ACC112 (cell line): ENCODE results near the gene YY1AP1.
"Not testable (repeated sequence)": the region's sequence is repeated elsewhere in the genome, so short reads cannot be mapped to it uniquely, and the experiment has no call there.

Experiments
- H2AFZ ChIP-seq: fragments of 200-600 bp; sonication (generic); one replicate; pipeline ENCODE4 v1.6.0; 2017; ENCODE audit warnings: antibody characterized with exemption, low read length; ENCODE audit not compliant: unreplicated experiment
- H3K27ac ChIP-seq: fragments of 200-600 bp; sonication (generic); 2 replicates; pipeline ENCODE4 v1.5.1; 2014; ENCODE audit warnings: low read depth, mild to moderate bottlenecking, antibody characterized with exemption, low read length, moderate library complexity
- H3K27me3 ChIP-seq: fragments of 200-600 bp; sonication (generic); 2 replicates; pipeline ENCODE4 v1.6.1; 2014; ENCODE audit warnings: mild to moderate bottlenecking, antibody characterized with exemption, low read length, moderate library complexity, mixed read lengths; ENCODE audit not compliant: insufficient read depth
- H3K36me3 ChIP-seq: fragments of 200-600 bp; sonication (generic); 2 replicates; pipeline ENCODE4 v1.6.1; 2016; ENCODE audit warnings: mild to moderate bottlenecking, antibody characterized with exemption, low read length, moderate library complexity, mixed read lengths; ENCODE audit not compliant: insufficient read depth
- H3K4me1 ChIP-seq: fragments of 200-600 bp; sonication (generic); one replicate; pipeline ENCODE4 v1.6.1; 2016; ENCODE audit warnings: low read length, mixed read lengths; ENCODE audit not compliant: insufficient read depth, unreplicated experiment, control insufficient read depth
- H3K4me3 ChIP-seq: fragments of 200-600 bp; sonication (generic); 2 replicates; pipeline ENCODE4 v1.5.1; 2014; ENCODE audit warnings: mild to moderate bottlenecking, low read depth, low read length
- H3K79me2 ChIP-seq: fragments of 200-600 bp; sonication (generic); one replicate; pipeline ENCODE4 v1.6.0; 2016; ENCODE audit warnings: low read length; ENCODE audit not compliant: control insufficient read depth, unreplicated experiment, insufficient read depth

YY1AP1 gene

DNA sequence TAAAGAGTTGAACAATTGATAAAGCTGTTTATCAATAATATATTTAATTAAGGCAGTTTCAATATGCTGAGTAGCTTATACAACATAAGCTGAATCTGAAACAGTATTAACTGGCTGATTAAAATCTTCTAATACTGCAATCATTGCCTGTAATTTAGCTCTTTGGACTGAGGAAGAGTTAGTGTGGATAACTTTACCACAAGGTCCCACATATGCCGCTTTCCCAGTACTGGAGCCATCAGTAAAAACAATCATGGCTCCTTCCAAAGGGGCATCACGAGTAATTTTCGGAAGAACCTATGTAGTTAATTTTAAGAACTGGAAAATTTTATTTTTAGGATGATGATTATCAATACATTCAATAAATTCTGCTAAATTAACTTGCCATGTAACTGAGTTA is 7.0 kb upstream of the YY1AP1 start:
- Histone ChIP-seq H3K4me3 (no peak overlapping the region), H3K79me2 (peaks cover 91% of the 10 kb centered on the region), H3K36me3 (peaks cover 32% of the 10 kb centered on the region), H2AFZ (no peak overlapping the region), H3K27ac (no peak overlapping the region), H3K27me3 (no peaks in the 10 kb centered on the region), H3K4me1 (peaks cover 11% of the 10 kb centered on the region)

DNA sequence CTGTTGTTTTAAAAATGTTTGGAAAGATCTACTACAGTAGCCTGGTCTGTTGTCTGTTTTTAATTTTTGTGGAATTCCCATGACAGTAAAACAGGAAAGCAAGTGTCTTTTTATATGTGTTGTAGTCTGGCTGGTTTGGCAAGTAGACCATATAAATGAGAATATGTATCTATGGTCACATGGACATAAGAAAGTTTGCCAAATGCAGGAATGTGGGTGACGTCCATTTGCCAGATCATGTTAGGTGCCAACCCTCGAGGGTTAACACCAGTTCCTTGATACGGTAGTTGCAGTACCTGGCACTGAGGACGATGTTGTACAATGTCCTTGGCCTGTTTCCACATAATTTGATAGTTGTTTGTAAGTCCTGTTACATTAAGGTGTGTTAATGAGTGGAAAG is 6.5 kb upstream of the YY1AP1 start:
- Histone ChIP-seq H3K27me3 (no peaks in the 10 kb centered on the region), H2AFZ (no peak overlapping the region), H3K36me3 (peaks cover 32% of the 10 kb centered on the region), H3K79me2 (peaks cover 93% of the 10 kb centered on the region), H3K4me1 (peaks cover 16% of the 10 kb centered on the region), H3K4me3 (no peak overlapping the region), H3K27ac (no peak overlapping the region)

- H3K36me3 ChIP-seq: peaks cover 32% of the 10 kb centered on the region
- peaks cover 93% of the 10 kb centered on the region for H3K79me2 ChIP-seq
These were observed 5.6 kb upstream of the YY1AP1 start for GRCh38 chr1:155694167-155694566.

DNA sequence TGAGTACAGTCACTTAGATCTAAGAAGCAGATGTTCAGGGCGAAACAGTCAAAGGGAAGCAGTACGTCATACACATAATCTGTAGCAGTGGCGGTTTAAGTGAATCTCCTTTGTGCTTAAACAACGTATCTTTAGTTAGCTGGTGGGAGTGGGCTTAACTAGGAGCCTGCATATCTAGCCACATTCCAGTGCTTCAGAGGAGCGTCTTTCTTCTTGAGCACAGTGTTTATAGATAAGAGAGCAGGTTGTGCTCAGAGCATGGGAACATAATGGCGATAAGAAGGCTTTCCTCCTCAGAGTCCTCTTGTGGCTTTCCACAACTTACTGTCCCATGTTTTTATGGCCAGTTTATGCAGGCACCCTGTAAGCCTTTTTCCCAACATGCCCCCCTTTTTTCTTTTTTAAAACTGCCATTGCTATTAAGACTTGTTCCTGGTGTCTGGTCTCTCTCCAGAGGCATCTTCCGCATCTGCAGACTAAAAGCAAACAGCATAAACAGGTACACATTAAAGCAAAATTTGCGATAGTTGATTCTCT is 3.5 kb upstream of the YY1AP1 start:
- Histone ChIP-seq H3K4me1 (peaks cover 6% of the 10 kb centered on the region), H3K4me3 (no peak overlapping the region), H3K36me3 (peaks cover 32% of the 10 kb centered on the region), H3K27me3 (no peaks in the 10 kb centered on the region), H3K27ac (no peak overlapping the region), H3K79me2 (peaks cover 93% of the 10 kb centered on the region), H2AFZ (no peak overlapping the region)

More at GRCh38 chr1:155694167-155694566, 5.6 kb upstream of the YY1AP1 start:
- no peak overlapping the region for H3K4me3 ChIP-seq
- H3K27ac ChIP-seq: no peak overlapping the region
- H3K4me1 ChIP-seq: peaks cover 17% of the 10 kb centered on the region
- H3K27me3 ChIP-seq: no peaks in the 10 kb centered on the region
- no peak overlapping the region for H2AFZ ChIP-seq

DNA sequence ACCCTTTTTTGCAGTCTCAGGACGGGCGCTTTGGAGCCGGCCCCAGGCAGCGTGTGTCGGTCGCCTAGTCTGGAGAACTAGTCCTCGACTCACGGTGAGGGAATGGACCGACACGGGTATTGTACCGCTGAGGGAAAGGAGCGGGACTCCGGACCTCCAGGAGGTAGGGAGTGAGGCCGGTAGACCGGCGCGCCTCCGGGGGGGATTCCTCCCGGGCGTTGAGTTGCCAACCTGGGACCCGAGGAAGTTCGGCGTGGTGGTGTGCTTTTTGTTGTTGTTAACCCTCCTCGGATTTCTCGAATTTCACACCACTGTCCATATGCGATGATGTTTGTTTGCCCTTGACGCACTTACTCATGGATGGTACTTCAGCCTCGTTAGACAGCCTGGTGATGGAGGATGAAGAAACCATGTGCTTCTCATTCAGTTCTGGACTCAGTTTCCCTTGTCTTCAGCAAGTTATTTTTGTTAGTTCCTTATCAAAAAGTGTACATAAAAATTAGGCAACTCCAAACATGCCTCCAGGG is 570 bp upstream of the YY1AP1 start, which contains the start of gene DAP3:
Gene DAP3, plus strand, starts transcription at position 11 of the 527 bp plus-strand sequence. CDS start 20,689 bp downstream, outside the sequence.
- H3K79me2 ChIP-seq: peaks cover 93% of the 10 kb centered on the region
- peak within 1 kb of the TSS; percentile 99 for H3K27ac ChIP-seq
- peak within 1 kb of the TSS; percentile 95 for H2AFZ ChIP-seq
- H3K27me3 ChIP-seq: not testable (repeated sequence)
- H3K4me1 ChIP-seq: peaks cover 13% of the 10 kb centered on the region
- H3K4me3 ChIP-seq: peak within 1 kb of the TSS; percentile 100
- H3K36me3 ChIP-seq: peaks cover 23% of the 10 kb centered on the region

DNA sequence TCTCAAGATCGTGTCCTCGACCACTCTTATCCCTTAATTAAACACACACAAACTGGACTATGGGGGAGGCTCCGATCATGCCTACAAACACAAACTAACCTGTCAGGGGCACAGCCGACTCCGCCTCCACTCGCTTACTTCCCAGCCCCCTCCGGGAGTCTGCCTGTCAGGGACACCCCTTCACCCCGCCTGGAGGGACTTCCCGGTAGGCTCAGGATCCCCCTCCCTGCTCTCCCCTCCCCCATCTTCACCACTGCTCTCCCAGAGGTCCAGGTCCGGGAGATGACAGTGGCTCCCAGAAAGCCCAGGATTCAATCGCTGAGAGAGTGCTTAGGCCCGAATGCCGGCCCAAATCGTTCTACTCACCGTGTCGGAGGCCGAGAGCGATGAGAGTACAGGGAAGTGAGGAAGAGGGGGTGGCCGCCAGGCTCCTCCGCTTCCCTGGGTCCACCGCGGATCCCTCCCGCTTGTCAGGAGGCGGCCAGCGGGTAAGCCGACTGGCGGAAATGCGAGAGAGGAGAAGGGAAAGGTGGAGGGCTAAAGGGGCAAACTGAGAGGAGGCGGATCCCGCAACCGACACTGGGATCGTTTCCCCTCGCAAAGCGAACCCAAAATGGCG is 760 bp downstream of the YY1AP1 start:
- Histone ChIP-seq H2AFZ (peak overlapping the region; percentile 95), H3K79me2 (peaks cover 93% of the 10 kb centered on the region), H3K27ac (peak overlapping the region; percentile 99), H3K4me3 (peak overlapping the region; percentile 100), H3K4me1 (peaks cover 13% of the 10 kb centered on the region), H3K36me3 (peaks cover 17% of the 10 kb centered on the region)
- H3K27me3 ChIP-seq: not testable (repeated sequence)

DNA sequence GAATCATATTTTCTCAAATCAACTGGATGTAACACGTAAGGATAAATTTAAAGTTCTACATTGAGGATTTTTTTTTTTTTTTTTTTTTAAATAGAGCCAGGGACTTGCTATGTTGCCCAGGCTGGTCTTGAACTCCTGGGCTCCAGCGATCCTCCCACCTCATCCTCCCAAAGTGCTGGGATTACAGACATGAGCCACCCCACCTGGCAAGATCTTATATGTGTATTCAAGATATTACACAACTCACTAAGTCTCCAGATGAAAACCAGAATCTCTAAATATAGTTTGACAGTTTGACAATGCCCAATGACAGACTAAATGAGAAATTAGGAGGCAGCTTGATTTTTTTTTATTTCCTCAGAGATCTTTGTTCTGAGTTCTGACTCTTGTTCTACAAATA is 6.8 kb downstream of the YY1AP1 start:
- H3K4me1 ChIP-seq: peaks cover 7% of the 10 kb centered on the region
- H3K79me2 ChIP-seq: peaks cover 76% of the 10 kb centered on the region
- no peak overlapping the region for H2AFZ ChIP-seq
- H3K36me3 ChIP-seq: peaks cover 24% of the 10 kb centered on the region
- no peaks in the 10 kb centered on the region for H3K27me3 ChIP-seq
- no peak overlapping the region for H3K27ac ChIP-seq
- H3K4me3 ChIP-seq: no peak overlapping the region

GRCh38 chr1:155680531-155680930 is 8.0 kb downstream of the YY1AP1 start:
- peaks cover 68% of the 10 kb centered on the region for H3K79me2 ChIP-seq
- H3K36me3 ChIP-seq: peaks cover 32% of the 10 kb centered on the region
- H2AFZ ChIP-seq: no peak overlapping the region
- no peak overlapping the region for H3K27ac ChIP-seq
- no peak overlapping the region for H3K4me3 ChIP-seq
- no peaks in the 10 kb centered on the region for H3K4me1 ChIP-seq
- no peaks in the 10 kb centered on the region for H3K27me3 ChIP-seq

DNA sequence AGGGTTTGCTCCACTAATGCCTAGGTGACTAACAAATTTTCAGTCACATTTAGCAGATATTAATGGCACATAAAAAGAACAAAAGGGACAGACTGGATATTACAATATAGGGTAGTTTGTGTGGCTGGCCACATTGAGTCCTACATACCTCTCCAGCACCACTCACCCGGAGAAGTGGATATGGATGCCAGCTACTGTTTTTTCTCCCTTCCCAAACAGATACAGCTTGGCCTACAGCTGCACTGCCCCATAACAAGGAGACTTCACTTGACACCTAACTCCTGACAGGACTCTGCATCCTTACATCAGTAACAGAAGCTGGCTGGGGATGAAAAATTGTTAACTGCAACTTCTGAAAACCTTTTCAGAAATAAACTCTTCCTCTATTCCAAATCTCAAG is 9.6 kb downstream of the YY1AP1 start:
- not testable (repeated sequence) for H3K4me3 ChIP-seq, H3K4me1 ChIP-seq, H2AFZ ChIP-seq, H3K27me3 ChIP-seq, H3K27ac ChIP-seq
- Histone ChIP-seq H3K79me2 (peaks cover 52% of the 10 kb centered on the region), H3K36me3 (peaks cover 36% of the 10 kb centered on the region)

- Histone ChIP-seq H3K79me2 (peaks cover 43% of the 10 kb centered on the region), H3K27ac (no peak overlapping the region), H3K36me3 (peaks cover 41% of the 10 kb centered on the region)
These were observed 10.5 kb downstream of the YY1AP1 start for GRCh38 chr1:155678027-155678426.

DNA sequence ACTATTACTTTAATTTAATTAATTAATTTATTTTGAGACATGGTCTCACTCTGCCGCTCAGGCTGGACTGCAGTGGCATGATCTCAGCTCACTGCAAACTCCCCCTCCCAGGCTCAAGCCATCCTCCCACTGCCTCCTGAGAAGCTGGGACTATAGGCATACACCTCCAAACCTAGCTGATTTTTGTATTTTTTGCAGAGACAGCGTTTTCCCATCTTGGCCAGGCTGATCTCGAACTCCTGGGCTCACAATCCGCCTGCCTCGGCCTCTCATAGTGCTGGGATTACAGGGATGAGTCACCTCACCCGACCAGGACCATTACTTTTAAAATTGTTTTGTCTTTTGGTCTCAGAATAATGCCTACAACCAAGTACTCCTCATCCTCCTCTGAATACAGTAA is 15.6 kb downstream of the YY1AP1 start:
- Histone ChIP-seq H3K4me1 (no peaks in the 10 kb centered on the region), H3K36me3 (peaks cover 50% of the 10 kb centered on the region), H3K79me2 (peaks cover 3% of the 10 kb centered on the region)

More at GRCh38 chr1:155678027-155678426, 10.5 kb downstream of the YY1AP1 start:
- Histone ChIP-seq H3K4me3 (no peak overlapping the region), H3K4me1 (no peaks in the 10 kb centered on the region), H2AFZ (no peak overlapping the region), H3K27me3 (no peaks in the 10 kb centered on the region)

More for the DNA sequence above, 15.6 kb downstream of the YY1AP1 start:
- no peak overlapping the region for H3K27ac ChIP-seq
- no peaks in the 10 kb centered on the region for H3K27me3 ChIP-seq
- H3K4me3 ChIP-seq: no peak overlapping the region
- H2AFZ ChIP-seq: no peak overlapping the region
